NCI-H345 treated with DMSO at 0.1 percent for 48 hours (cell line): Measurements from ENCODE around the gene ZACN.

Experiments used
- DNase-seq: peaks from one replicate; lab custom pipeline; 2025; ENCODE audit not compliant: unreplicated experiment; lab: John Stamatoyannopoulos, UW

ZACN gene

GRCh38 chr17:76080768-76081287, 1.8 kb downstream of the ZACN start:
- DNase-seq, result no peak

DNA sequence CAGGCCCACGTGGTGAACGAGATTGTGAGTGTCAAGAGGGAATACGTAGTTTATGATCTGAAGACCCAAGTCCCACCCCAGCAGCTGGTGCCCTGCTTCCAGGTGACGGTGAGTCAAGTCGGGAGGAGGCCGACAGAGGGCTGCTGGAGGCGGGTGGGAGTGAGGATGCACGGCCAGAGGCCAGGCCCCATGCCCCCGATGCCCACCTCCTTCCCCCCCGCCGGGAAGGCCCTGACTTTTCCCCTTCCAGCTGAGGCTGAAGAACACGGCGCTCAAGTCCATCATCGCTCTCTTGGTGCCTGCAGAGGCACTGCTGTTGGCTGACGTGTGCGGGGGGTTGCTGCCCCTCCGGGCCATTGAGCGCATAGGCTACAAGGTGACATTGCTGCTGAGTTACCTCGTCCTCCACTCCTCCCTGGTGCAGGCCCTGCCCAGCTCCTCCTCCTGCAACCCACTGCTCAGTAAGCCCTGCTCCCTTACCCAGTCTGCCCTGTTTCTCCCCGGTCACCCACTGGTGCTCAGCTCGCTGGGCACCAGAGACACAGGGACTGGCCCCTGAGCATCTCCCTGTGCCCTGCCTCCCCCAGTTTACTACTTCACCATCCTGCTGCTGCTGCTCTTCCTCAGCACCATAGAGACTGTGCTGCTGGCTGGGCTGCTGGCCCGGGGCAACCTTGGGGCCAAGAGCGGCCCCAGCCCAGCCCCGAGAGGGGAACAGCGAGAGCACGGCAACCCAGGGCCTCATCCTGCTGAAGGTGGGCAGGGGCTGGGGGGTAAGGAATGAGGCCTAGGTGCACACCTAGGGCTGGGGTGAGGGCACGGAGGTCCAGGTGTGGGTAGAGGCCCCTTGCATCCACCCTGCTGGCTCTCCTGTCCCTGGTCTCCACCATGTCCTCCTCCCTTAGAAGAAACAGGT, 2.6 kb downstream of the ZACN start:
- DNase-seq, result no peak

- DNase-seq, result no peak
Observed at GRCh38 chr17:76082326-76083251, 3.6 kb downstream of the ZACN start.

GRCh38 chr17:76083536-76084182, 4.7 kb downstream of the ZACN start:
- DNase-seq, result no peak

DNA sequence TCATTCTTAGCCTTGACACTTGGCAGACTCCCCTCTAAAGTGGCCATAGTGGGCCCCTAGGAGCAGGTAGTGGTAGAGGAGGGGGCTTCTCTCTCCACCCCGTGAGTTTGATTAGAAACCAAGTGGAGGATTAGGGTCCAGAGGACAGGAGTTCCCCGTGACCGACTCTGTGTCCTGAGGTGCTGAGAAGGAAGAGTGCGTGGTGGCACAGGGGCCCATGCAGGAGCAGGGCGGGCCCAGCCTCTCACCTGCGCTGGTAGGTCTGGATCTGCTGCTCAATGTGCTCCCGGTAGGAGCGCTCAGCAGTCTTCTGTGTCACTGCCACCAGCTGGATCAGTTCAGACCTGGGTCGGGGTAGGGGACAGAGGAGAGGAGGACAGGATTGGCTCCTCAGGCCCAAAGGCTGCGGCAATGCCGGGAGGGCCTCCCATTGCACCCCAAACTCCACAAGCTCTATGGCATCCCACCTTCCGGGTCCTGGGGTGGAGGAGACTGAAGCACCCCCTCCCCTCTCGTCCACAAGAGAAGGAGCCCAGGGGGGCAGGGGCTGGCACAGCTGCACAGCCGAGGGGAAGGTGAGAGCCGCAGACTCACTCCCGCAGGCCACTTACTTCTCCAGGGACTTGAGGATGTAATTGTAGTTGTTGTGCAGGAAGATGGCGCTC, 6.2 kb downstream of the ZACN start:
- no peak for DNase-seq

- DNase-seq, result no peak
Observed at GRCh38 chr17:76085731-76086366, 6.9 kb downstream of the ZACN start.

DNA sequence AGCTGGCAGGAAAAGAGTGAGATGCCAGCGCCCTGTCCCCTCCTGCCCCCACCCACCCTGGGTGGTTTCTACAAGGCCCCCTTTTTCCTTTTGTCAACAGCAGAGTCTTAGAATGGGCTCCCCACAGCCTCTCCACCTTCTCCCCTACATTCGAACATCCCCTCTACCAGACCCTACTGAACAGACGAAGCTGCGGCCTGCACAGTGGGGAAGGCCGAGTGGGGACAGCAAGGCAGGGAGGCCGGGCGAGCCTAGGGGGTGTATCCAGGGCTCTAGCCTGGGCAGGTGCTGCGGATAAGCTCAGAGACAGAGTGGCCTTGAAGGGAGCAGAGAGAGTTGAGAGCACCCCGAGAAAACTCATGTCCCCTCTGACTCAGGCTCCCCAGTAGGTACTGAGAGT, 7.4 kb downstream of the ZACN start:
- DNase-seq, result no peak

- no peak for DNase-seq
Observed at GRCh38 chr17:76087531-76087930, 8.5 kb downstream of the ZACN start.

DNA sequence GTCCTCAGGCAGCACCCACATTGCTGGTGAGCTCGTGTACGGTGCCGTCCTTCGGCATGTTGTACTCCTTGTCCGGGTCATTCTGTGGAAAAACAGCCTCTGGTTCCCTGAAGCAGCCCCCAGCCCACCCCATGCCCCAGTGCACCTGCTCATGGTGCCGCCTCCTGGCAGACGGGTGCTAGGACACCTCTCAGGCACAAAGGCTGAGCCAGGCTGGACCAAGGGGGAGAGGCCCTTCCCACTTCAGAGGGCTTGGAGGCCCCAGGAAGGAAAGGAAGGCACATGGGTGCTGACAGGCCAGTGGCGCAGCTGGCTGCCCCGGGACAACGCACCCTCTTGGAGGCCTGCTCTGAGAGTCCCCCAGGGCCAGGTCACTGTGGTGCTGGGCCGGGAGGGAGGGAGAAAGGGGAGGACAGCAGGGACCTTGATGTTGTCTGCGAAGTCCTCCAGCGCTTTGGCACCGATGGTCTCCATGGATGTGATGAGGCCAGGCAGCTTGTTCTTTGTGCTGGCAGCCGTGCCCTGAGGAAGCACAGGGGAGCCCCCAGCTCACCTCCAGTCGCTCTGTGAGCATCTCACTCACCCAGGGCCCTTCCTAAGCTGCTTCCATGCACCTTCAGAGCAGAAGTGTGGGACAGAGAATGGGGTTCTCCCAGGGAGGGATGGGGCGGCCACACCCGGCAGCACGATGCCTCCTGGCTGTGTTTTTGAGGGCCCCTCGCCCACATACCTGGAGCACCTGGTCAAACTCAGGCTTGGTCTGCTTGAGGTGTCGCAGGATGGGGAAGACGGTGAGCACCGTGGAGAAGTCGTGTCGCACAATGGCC, 9.3 kb downstream of the ZACN start:
- no peak for DNase-seq

GRCh38 chr17:76088868-76089576, 10.0 kb downstream of the ZACN start:
- no peak for DNase-seq

GRCh38 chr17:76089680-76090516, 10.9 kb downstream of the ZACN start:
- DNase-seq, result no peak

- no peak for DNase-seq
Observed at GRCh38 chr17:76090517-76091129, 11.6 kb downstream of the ZACN start.

- no peak for DNase-seq
Observed at GRCh38 chr17:76091526-76092286, 12.7 kb downstream of the ZACN start.

DNA sequence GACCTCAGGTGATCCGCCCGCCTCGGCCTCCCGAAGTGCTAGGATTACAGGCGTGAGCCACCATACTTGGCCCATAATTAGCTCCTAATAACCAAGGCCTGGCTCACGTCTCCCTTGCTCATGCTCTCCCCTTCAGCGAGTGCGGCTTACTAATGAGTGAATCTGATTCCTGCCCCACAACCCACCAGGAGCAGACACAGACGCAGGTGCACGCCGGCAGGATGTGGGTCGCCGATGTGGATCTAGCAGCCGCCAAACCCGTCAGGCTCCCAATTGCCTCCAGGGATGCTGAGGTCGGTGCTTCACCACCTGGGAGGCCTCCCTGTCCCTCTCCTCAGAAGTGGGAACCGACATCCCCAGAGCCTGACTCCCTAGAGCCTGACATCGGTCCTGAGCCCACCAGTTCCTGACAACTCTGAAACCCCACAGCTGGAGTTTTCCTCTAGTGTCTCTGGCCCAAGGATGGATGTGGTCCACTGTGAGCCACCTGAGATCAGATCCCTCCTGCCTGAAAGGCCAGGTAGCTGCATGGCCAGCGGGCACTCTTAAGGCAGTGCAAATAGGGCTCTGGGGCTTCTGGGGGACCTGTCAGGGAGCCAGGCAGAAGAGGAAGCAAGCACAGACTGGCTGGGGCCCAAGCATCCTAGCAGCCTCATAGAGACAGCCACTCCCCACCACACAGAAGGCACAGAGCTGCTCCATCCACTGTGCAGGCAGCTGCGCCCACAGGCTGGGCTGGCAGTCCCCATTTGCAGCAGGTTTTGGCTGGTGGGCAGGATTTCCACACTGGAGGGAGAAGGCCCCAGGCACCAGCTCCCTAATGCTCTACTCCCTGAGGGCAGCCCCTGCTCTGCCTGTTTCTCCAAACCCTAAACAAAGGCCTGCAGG, 13.8 kb downstream of the ZACN start:
- no peak for DNase-seq

DNA sequence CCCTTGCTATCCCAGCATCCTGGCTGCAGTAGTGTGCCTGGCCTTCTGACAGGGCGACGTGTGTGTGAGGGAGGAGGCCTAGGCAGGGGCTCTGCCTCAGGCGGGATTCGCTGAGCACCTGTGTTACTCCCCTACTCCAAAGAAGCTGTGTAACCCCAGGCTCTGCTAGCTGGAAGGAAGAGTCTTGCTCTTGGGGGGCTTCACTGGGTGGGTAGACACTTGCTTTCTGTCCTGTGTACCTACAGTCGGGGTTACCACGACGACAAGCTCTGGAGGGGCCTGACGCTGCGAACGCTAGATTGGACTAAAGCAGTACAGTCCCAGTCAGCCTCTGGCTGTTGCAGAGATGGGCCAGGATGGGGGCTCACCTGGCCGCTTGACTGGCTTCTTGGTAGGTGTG, 15.1 kb downstream of the ZACN start:
- no peak for DNase-seq

GRCh38 chr17:76095943-76096342, 17.0 kb downstream of the ZACN start:
- DNase-seq, result no peak
